Forelimb muscle (tissue), 1 donor: ENCODE results near the gene SUN3. TPM values are rescaled to one million over a fixed set of nuclear protein-coding genes. Genes with fewer than 3 reads are reported as not detected.
"Not testable (repeated sequence)": the region's sequence is repeated elsewhere in the genome, so short reads cannot be mapped to it uniquely, and the experiment has no call there.

Source experiments
- DNase-seq: peaks from one replicate; pipeline ENCODE4 v3.0.0-alpha.2; 2013; ENCODE audit warnings: low read depth
- polyA plus RNA-seq: library from polyadenylated mRNA; unstranded; fragments of 120-200 nt; gene quantifications from one replicate; pipeline ENCODE4 v1.2.1, GENCODE V29; 2013; ENCODE audit not compliant: insufficient read length

SUN3 gene
- polyA plus RNA-seq, 1 donor: not detected

DNA sequence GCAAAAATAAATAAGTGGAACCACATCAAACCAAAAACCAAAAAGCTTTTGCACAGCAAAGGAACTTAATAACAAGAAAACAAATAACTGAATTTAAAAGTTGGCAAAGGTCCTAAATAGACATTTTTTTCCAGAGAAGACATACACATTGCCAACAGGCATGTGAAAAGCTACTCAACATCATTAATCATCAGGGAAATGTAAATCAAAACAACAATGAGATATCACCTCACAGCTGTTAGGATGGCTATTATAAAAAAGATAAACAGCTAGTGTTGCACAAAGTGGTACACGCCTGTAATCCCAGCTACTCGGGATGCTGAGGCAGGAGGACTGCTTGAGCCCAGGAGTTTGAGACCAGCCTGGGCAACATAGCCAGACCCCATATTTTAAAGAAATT lies 2.2 kb upstream of the SUN3 start:
- DNase-seq: no peak

DNA sequence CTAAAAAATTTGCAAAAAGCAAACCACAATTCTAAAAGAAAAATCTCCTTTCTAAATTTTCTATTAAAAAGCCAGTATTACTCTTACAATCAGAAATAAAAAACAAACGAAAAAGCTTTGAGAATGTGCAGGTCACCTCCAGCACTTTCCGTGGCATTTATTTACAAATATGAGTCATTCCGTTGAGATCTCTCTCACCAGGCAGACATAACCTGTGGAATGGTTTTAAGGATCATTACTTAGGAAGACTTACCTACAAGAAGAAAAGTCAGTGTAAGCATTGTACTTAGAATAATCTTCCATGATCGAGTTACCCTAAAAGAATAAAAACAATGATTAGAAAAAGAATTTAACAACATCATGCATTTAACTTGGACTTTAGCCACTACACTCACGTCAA lies 3.3 kb downstream of the SUN3 start:
- no peak for DNase-seq

DNA sequence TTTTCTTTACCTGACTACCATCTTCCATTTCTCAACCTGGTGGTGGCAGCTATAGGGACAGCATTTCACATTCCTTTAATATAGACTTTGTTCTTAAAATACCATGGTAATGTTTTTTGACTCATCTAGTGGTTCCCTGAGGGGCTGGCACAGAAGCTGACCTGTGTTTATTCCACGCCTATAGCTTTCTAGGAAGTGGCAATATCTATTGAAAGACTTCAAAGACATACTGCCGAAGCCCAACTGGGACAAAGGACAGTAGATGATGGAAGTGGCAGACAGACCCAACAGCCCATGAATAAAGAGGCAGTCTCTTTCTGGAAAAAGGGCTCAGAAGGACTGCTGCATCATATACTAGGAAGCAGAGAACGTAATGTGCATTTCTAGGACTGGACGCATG lies 11.2 kb downstream of the SUN3 start:
- DNase-seq: no peak

DNA sequence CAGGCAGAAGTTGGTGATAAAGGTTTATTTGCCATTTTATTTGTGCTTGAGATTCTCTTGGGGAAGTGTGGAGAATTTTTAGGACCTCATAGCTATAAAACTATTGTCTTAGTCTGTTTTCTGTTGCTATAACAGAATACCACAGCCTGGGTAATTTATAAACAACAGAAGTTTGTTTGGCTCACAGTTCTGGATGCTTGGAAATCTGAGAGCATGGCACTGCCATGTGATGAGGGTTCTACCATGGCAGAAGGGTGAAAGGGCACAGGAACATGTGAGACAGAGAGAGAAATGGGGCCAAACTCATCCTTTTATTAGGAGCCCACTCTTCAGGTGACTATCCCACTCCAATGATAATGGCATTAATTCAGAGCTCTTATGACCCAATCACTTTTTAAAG lies 12.3 kb downstream of the SUN3 start:
- DNase-seq: no peak

DNA sequence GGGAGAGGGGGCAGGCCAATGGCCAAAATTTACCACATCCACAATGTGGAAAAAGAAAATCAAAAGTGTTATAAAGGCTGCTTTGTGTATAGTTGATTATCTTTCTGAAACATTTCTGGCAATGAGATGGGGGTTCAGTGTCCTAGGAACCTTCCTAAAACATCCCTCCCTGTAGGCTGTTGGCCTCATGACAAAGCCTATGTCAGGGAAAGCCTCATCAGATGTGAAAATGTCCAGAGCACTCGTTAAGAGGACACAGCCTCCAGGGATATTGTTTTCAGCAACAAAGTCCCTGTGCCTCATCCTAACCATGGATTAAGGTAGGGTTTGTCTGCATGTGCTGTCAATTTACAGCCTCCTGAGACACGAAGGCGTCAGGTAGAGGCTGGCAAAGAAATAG lies 17.0 kb downstream of the SUN3 start:
- DNase-seq: no peak

DNA sequence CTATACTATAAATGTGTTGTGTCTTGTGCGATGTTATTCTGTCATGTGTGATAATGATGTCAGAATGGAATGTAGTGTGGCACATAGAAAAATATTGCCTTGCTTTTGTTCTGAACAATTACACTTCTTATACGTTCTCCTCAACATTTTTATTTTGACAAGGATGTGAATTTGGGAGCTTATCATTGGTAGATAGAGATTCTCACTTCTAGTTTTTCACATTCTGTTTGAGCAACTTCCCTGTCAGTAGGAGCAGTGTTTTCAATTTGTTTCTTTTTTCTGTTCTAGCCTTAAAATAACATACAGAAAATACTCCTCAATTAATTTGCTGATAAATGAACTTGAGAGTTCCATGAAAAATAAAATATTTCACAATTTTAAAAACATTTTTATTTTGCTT lies 17.6 kb downstream of the SUN3 start:
- no peak for DNase-seq

DNA sequence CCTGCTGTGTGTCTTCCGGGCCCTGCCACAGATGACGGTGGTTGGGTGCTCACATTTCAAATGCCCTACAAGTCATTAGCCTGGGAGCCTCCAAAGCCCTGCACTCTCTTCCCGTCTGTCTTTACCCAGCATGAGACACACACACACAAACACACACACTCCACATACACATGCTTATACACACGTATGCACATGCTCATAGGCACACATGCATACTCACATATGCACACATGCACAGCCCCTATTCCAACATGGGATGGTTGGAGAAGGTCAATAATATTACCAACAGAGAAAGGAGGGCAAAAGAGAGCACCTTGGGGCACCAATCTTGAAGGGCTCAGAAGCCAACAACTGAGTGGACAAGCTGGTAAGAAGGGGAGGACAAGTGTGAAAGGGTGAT lies 19.0 kb downstream of the SUN3 start:
- no peak for DNase-seq

DNA sequence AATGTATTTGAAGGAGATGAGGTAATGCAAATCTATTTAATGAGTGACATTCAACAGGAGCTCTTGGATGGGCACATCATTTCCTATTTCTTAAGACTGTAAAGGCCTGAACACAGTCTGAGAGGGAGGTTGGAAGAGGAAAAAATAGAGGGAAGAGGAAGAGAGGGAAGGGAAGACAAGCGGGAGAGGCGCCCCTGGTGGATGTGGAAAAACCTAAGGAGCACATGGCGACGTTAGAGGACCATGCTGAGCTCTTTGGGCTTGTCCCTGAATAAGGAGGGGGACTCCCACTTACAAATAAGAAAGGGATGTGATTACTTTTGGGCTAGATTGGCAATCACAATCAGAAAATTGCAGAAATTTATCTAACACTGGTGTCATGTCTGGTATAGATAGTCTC lies 19.6 kb downstream of the SUN3 start:
- DNase-seq: no peak

DNA sequence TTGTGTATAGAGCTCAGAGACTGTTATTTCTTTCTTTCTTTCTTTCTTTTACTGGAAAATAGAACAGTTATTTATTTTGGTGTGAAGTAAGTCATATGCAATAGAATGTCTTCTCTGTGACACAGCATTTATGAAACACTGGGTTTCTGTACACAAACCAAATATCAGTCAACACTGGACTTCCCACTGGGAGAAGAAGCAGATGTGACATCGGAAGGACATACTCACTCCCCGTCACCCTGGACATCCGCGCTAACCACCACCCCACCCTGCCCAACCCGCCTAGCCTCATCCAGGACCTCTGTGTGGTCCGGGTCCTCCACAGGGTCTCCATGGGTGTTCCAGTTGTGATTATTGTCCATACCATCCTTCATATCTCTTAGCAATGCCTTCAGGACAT lies 22.0 kb downstream of the SUN3 start:
- DNase-seq: no peak

DNA sequence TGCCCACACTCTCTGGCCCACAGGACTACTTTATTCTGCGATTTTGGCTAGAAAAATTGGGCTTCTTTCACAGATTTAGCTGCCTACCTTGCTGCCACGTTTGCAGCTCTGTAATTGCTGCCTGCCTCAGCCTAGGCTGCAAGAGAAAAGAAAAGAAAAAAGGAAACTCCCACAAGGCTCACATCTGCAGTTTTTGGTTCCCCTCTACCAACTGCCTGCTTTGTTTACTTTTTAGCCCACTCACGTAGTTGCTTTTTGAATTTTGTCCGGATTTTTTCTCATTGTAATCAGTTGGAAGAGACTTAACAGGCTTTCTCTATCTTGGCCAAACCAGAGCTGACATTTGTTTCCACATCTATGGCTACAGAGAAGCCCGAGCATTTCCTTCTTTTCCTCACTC lies 24.3 kb downstream of the SUN3 start:
- DNase-seq: no peak

DNA sequence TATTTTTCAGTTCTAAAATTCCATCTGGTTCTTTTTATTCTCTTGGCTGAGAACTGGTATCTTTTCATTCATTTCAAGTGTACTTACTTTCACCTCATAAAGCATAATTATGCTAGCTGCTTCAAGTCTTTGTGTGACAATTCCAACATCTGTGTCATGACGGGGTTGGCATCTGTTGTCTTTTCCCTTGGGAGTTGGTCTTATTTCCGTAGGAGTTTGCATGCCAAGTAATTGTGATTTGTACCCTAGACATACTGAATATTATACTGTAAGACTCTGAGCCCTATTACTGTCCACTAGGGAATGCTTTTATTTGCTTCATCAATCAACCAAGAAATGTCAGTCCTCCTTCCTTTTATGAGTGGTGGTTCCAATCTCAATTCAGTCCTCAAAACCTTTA lies 24.9 kb downstream of the SUN3 start:
- DNase-seq: no peak

DNA sequence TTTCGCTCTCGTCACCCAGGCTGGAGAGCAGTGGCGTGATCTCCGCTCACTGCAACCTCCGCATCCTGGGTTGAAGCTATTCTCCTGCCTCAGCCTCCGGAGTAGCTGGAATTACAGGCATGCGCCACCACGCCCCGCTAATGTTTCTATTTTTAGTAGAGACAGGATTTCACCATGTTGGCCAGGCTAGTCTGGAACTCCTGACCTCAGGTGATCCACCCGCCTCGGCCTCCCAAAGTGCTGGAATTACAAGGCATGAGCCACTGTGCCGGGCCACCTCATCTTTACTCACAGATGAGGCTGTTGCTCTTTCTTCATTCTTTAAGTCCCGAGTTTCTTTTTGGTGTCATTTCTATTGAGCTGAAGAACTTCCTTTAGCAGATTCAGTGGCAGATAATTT lies 28.7 kb downstream of the SUN3 start:
- DNase-seq: not testable (repeated sequence)

DNA sequence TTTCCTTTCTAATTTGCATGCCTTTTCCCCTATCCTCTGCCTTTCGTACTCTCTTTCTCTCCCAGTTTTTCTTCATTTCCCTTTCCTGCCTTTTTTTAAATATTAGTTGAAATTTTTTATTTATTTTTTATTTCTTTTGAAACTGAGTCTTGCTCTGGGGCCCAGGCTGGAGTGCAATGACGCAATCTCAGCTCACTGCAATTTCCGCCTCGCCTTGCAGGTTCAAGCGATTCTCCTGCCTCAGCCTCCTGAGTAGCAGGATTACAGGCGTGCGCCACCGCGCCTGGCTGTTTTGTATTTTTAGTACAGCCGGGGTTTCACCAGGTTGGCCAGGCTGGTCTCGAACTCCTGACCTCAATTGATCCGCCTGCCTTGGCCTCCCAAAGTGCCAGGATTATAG lies 29.5 kb downstream of the SUN3 start:
- no peak for DNase-seq

DNA sequence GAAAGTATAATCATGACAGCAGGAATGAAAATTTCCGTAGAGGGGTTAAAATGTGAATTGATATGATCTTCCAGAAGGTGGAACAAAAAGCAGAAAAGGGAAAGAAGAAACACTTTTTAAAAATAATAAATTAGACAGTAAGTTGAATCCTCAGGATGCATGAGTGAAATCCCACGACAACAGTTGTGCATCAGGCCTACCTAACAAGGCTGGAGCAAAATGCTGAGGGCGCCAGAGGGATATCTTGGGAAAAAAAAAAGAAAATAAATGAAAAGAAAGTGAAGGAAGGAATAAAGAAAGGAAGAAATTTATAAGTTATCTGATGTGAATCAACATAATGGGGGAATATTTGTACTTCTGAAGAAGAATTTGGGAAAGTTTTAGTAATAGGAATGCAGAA lies 36.5 kb downstream of the SUN3 start:
- no peak for DNase-seq

DNA sequence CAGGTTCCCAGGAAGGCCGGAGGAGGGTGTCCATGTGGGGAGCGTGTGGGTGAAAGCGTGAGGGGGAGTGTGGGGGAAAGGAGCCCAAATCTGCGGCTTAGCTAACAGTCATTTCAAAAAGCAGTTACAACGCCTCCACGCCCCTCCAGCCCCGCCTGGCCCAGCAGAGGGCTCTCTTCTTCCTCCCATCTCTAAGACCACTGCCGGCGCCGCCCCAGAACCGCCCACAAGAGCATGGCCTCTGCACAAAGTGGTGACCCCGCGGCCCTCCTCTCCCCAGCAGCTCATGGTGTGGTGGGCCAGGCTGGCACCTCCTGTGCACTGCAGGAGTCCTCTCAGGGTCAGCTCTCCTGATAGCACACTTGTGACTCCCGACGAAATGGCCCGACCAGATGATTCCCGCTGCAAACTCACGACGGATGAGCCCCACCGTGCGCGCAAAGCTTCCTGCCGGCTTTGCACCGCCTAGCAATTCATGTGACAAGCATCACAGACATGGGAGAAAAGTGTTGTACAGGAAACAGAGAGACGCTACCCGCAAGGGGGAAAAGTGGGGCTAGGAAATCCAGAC lies 37.1 kb downstream of the SUN3 start:
- no peak for DNase-seq

DNA sequence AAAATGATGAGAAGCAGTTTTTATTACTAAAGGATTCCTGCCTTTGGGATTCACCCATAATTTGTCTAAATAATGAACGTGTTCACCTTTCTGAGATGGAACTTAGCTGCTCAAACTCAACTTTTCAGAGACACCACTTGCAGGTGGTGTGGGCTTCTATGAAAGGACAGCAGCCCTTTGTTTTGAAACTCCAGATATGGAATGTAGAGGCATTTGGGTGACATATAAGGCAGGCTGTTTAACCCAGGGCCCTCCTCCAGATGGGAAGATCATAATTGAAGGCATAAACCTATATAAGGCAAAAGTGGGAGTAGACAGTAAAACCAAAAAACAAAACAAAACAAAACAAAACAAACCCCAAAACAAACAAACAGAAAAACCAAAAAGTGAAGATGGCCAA lies 37.6 kb downstream of the SUN3 start:
- no peak for DNase-seq

DNA sequence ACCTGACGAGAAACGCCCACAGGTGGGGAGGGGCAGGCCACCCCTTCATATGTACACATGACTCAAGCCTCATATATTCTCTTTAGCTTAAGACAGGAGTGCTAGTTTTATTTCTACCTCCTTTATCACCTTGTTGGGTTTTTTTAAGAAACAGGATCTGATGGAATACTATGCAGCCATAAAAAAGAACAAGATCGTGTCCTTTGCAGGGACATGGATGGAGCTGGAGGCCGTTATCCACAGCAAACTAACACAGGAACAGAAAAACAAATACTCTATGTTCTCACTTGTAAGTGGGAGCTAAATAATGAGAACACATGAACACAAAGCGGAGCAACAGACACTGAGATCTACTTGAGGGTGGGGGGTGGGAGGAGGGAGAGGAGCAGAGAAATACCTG lies 38.3 kb downstream of the SUN3 start:
- DNase-seq: no peak

DNA sequence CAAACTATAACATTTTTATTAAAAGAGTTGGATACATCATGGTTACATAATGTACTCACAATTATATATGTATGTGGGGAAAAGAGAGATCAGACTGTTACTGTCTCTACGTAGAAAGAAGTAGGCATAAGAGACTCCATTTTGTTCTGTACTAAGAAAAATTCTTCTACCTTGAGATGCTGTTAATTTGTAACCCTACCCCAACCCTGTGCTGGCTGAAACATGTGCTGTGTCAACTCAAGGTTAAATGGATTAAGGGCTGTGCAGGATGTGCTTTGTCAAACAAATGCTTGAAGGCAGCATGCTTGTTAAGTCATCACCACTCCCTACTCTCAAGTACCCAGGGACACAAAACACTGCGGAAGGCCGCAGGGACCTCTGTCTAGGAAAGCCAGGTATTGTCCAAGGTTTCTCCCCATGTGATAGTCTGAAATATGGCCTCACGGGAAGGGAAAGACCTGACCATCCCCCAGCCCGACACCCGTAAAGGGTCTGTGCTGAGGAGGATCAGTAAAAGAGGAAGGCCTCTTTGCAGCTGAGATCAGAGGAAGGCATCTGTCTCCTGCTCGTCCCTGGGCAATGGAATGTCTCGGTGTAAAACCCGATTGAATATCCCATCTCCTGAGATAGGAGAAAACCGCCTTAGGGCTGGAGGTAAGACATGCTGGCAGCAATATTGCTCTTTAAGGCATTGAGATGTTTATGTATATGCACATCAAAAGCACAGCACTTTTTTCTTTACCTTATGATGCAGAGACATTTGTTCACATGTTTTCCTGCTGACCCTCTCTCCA lies 39.1 kb downstream of the SUN3 start:
- not testable (repeated sequence) for DNase-seq

DNA sequence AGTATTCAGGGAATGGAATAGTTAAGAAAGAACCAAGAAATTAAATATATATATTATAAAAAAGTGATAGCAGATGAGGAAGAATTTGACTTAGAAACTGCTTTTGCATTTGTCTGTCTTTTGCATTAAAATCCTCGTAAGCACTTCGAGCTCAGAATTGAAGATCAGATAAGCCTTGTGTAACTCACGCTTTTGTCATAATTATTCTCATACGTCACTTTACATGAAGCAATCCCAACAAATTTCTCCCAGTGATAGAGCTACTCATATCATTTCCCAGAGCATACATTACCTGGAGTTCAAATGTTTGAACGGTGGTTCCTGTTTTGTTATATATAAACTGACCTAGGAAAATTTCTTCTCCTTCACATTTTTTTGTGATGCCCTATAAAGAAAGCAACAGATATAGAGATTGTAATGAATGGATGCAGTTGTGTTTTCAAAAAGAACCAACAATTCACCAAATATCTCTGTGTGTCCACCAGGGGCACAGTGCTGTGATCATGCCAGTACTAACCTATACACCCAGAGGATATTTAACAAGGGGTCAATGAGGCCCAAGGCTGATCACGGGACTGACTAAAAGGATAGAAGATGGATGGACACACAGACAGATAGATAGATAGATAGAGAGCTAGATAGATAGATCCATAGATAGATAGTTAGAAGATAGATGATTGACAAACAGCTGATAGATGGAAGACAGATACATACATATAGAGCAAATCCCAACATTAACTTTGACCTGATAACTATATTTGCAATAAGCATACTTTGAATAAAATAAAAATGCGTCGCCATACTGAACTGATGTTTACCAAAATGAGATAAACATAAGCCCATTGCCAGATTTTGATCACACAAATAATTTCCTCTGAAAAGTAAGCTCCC lies 40.2 kb downstream of the SUN3 start:
- no peak for DNase-seq

DNA sequence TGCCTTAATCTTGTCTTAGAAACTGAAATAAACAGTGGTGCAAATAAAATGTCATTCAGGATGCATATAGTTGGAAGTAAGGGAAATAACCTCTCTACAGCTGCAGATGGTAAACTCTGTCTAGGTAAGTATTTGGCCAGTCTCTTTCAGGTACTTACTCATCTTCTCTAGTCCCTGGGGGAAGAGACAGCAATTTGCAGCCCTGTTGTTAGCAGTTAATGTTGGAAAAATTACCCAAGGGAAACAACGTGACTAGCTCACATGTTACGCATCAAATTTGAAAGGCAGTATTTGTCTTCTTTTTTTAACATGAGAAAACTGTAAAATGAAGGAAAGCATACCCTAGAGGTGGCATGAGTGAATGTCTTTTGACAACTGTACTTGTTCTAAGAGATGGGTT lies 46.3 kb downstream of the SUN3 start:
- DNase-seq: no peak

DNA sequence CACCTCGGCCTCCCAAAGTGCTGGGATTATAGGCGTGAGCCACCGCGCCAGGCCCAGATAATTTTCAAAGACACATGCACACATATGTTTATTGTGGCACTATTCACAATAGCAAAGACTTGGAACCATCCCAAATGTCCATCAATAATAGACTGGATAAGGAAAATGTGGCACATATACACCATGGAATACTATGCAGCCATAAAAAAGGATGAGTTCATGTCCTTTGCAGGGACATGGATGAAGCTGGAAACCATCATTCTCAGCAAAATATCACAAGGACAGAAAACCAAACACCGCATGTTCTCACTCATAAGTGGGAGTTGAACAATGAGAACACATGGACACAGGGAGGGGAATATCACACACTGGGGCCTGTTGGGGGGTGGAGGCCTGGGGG lies 48.3 kb downstream of the SUN3 start:
- DNase-seq: not testable (repeated sequence)

DNA sequence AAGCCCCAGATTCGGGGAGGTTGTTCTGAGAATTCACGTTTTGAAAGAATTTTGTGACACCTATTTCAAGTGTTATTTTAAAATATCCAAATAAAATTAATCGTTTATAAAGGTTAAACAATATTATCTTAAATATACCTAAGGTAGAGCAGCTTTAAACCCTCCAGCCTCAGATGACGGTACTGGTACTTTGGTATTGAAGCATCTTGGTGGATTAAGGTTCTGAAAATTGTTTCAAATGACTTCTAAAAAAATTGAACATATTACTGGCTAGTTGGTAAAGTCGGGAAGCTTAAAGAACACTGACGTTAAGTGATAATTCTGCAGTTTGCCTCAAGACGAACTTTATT lies 49.1 kb downstream of the SUN3 start:
- DNase-seq: no peak
